ENCODE results near the gene CLPTM1L.

The CLPTM1L gene

GRCh38 chr5:1315018-1315708 is 29.7 kb downstream of the CLPTM1L start:
- no peak for DNase-seq (ENCODE audit: low read depth)

GRCh38 chr5:1314564-1314982 is 30.3 kb downstream of the CLPTM1L start:
- DNase-seq (ENCODE audit: low read depth), result no peak

- peak; percentile 43 for DNase-seq (ENCODE audit: low read depth)
These were observed 31.7 kb downstream of the CLPTM1L start for GRCh38 chr5:1312993-1313833.

- DNase-seq (ENCODE audit: low read depth), result peak; percentile 38
These were observed 32.7 kb downstream of the CLPTM1L start for GRCh38 chr5:1312206-1312605.

GRCh38 chr5:1311439-1312055 is 33.4 kb downstream of the CLPTM1L start:
- no peak for DNase-seq (ENCODE audit: low read depth)

GRCh38 chr5:1310118-1310517 is 34.8 kb downstream of the CLPTM1L start:
- DNase-seq (ENCODE audit: low read depth), result no peak

GRCh38 chr5:1304033-1304432 is 40.9 kb downstream of the CLPTM1L start:
- no peak for DNase-seq (ENCODE audit: low read depth)

GRCh38 chr5:1302258-1302657 is 42.6 kb downstream of the CLPTM1L start:
- no peak for DNase-seq (ENCODE audit: low read depth)

GRCh38 chr5:1300581-1301083 is 44.3 kb downstream of the CLPTM1L start:
- DNase-seq (ENCODE audit: low read depth), result no peak

GRCh38 chr5:1299961-1300360 is 44.9 kb downstream of the CLPTM1L start:
- DNase-seq (ENCODE audit: low read depth), result no peak

GRCh38 chr5:1299511-1299850 is 45.4 kb downstream of the CLPTM1L start:
- DNase-seq (ENCODE audit: low read depth), result no peak

GRCh38 chr5:1298723-1299510 is 46.0 kb downstream of the CLPTM1L start:
- DNase-seq (ENCODE audit: low read depth), result no peak

- no peak for DNase-seq (ENCODE audit: low read depth)
These were observed 46.8 kb downstream of the CLPTM1L start for GRCh38 chr5:1298067-1298551.

- DNase-seq (ENCODE audit: low read depth), result no peak
These were observed 47.7 kb downstream of the CLPTM1L start for GRCh38 chr5:1297243-1297642.

GRCh38 chr5:1295650-1296037 is 49.3 kb downstream of the CLPTM1L start:
- DNase-seq (ENCODE audit: low read depth), result no peak

- DNase-seq (ENCODE audit: low read depth), result peak; percentile 55
These were observed 49.9 kb downstream of the CLPTM1L start, which contains the start of gene TERT for GRCh38 chr5:1294835-1295649. TERT (minus strand) TSS chr5:1295068; CDS start chr5:1294989, 79 bp downstream.

GRCh38 chr5:1294206-1294834 is 50.6 kb downstream of the CLPTM1L start:
- DNase-seq (ENCODE audit: low read depth), result no peak

GRCh38 chr5:1293416-1294205 is 51.3 kb downstream of the CLPTM1L start:
- DNase-seq (ENCODE audit: low read depth), result no peak

GRCh38 chr5:1292846-1293415 is 52.0 kb downstream of the CLPTM1L start:
- no peak for DNase-seq (ENCODE audit: low read depth)

Data from T-helper 22 cell (primary cell).